GM12892 (cell line): Measurements from ENCODE around the gene FGF6.

Experiments
- POLR2A ChIP-seq: IDR thresholded peaks from 2 replicates; pipeline ENCODE4 v1.6.1; 2011; ENCODE audit warnings: low read depth, low read length, control low read depth
- TAF1 ChIP-seq: IDR thresholded peaks from 2 replicates; pipeline ENCODE4 v1.6.1; 2011; ENCODE audit warnings: low read depth, mild to moderate bottlenecking, control low read depth, low read length, borderline replicate concordance

GRCh38 chr12:4423528-4424195 is 22.0 kb downstream of the FGF6 start:
- TF ChIP-seq POLR2A (no peak), TAF1 (no peak)
